ENCODE results near the gene COL1A2.

The COL1A2 gene

DNA sequence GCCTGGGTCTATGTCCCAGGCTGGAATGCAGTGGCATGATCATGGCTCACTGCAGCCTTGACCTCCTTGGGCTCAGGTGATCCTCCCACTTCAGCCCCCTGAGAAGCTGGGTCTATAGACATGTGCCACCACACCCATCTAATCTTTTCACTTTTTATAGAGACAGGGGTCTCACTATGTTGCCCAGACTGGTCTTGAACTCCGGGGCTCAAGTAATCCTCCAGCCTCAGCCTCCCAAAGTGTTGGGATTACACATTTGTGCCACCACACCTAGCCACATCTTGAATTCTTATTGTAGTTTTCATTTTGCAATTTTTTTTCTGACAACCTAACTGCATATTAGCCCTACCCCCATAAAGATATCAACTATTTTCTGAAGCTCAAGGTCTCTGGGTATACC, 18.4 kb upstream of the COL1A2 start:
- no peak overlapping the region for H3K4me3 ChIP-seq
- no peak overlapping the region for H3K27ac ChIP-seq
- H3K9me3 ChIP-seq (replicated peaks in 1 of 11) = no peaks in the 10 kb centered on the region
- peak overlapping the region in 2 of 11 experiments; percentile 39 to 53; a peak in 1 of 22 replicates for H3K4me2 ChIP-seq
- no peaks in the 10 kb centered on the region for H3K36me3 ChIP-seq
- H4K20me1 ChIP-seq = no peaks in the 10 kb centered on the region
- no peak overlapping the region for H3K9ac ChIP-seq
- peaks cover 0 to 22% (median 5%) of the 10 kb centered on the region in 10 experiments; a peak in 9 of 20 replicates for H3K4me1 ChIP-seq
- H3K27me3 ChIP-seq = no peaks in the 10 kb centered on the region
- no peak for TF ChIP-seq Cebpa-rat (IDR thresholded peaks at IDR 0.05)

DNA sequence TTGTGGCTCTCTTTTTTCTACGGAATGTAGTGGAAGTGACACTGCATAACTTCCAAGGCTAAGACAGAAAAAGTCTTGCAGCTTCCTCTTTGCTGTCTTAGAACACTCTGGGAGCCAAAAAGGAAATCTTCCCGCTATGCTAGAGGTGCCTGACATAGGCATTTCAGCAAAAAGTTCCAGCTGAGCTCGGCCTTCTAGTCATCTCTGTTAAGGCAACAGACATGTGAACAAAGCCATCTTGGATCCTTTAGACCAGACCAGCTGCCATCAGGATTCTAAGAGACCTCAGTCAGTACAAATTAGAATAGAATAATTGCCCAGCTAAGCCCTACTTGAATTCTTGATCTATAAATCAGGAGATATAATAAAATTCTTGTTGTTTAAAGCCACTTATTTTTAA, 16.3 kb upstream of the COL1A2 start:
- Histone ChIP-seq H3K4me2 (0 out of 22 replicates have a peak overlapping the region, but pooled peaks of 2 of the 11 experiments have one; percentile 2 to 17), H3K9me3 (replicated peaks in 1 of 11) (no peaks in the 10 kb centered on the region), H3K4me3 (no peak overlapping the region), H3K9ac (no peak overlapping the region), H3K27me3 (no peaks in the 10 kb centered on the region), H4K20me1 (no peaks in the 10 kb centered on the region), H3K36me3 (no peaks in the 10 kb centered on the region), H3K27ac (no peak overlapping the region), H3K4me1 (peaks cover 0 to 22% (median 5%) of the 10 kb centered on the region in 10 experiments; a peak in 9 of 20 replicates)
- TF ChIP-seq Cebpa-rat (IDR thresholded peaks at IDR 0.05) = no peak

DNA sequence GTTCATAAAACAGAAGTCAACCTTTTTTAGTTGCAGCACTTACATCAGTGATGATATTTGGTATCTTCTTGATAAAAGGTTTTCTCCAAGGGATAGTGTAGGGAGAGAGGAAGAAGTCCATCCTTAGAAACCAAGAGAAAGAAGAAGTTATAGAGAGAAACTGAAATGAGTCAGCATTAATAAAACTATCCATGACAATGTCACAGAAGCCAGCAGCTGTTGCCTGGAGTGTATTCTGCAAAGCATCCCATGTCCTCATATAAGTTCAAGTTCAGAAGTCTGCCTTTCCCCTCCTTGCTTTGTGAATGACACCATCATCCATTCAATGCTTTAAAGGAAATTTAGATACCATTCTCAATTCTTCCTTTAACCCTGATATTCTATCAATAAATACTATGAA, 14.4 kb upstream of the COL1A2 start:
- H3K27ac ChIP-seq = no peak overlapping the region
- no peak for TF ChIP-seq Cebpa-rat (IDR thresholded peaks at IDR 0.05)
- no peak overlapping the region for H3K9ac ChIP-seq
- peaks cover 0 to 22% (median 5%) of the 10 kb centered on the region in 10 experiments; a peak in 9 of 20 replicates for H3K4me1 ChIP-seq
- no peaks in the 10 kb centered on the region for H4K20me1 ChIP-seq
- no peaks in the 10 kb centered on the region for H3K36me3 ChIP-seq
- H3K4me2 ChIP-seq = no peak overlapping the region
- H3K27me3 ChIP-seq = no peaks in the 10 kb centered on the region
- H3K4me3 ChIP-seq = no peak overlapping the region
- H3K9me3 ChIP-seq (replicated peaks in 1 of 11) = no peaks in the 10 kb centered on the region

DNA sequence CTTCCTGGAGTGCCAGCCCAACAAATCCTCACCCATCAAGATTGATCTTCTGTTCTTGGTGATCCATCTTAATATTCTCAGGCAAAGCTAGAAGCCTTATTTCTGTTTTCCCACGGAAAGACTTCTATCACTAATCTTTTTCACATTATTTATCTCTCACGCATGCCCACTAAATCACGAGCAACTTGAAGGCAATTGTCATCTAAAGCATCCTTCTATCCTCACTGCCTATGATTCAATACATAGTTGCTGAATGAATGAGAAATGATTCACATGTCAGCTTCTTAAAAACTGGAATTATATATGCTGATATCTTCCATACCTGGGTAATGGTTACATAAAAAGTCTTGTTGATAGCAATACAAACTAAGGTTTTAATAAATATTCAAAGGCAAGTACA, 12.6 kb upstream of the COL1A2 start:
- H3K9ac ChIP-seq = no peak overlapping the region
- H3K4me2 ChIP-seq = no peak overlapping the region
- no peaks in the 10 kb centered on the region for H3K9me3 ChIP-seq (replicated peaks in 1 of 11)
- peaks cover 0 to 15% (median 0%) of the 10 kb centered on the region in 10 experiments; a peak in 2 of 20 replicates for H3K4me1 ChIP-seq
- H3K27me3 ChIP-seq = no peaks in the 10 kb centered on the region
- no peak for TF ChIP-seq Cebpa-rat (IDR thresholded peaks at IDR 0.05)
- no peak overlapping the region for H3K4me3 ChIP-seq
- H3K36me3 ChIP-seq = no peaks in the 10 kb centered on the region
- no peak overlapping the region for H3K27ac ChIP-seq
- H4K20me1 ChIP-seq = no peaks in the 10 kb centered on the region

DNA sequence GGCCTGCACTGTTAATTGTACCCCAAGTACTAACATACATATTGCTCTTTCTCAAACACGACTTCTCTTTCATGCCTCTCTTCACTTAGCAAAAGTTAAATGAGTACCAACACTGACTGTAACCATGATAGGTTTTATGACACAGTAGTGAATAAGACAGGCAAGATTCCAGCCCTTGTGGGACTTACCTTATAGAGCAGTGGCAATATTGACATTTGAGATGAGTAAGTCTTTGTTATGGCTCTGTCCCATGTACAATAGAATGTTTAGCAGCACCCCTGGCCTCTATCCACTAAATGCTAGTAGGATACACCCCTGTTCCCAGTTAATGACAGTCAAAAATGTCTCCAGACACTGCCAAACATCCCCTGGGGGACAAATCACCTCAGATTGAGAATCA, 11.9 kb upstream of the COL1A2 start:
- Histone ChIP-seq H3K4me2 (no peak overlapping the region), H3K27ac (no peak overlapping the region), H4K20me1 (no peaks in the 10 kb centered on the region), H3K9me3 (replicated peaks in 1 of 11) (no peaks in the 10 kb centered on the region), H3K4me3 (no peak overlapping the region), H3K27me3 (no peaks in the 10 kb centered on the region), H3K36me3 (no peaks in the 10 kb centered on the region), H3K9ac (no peak overlapping the region), H3K4me1 (peaks cover 0 to 13% (median 0%) of the 10 kb centered on the region in 10 experiments; a peak in 2 of 20 replicates)
- TF ChIP-seq Cebpa-rat (IDR thresholded peaks at IDR 0.05) = no peak

DNA sequence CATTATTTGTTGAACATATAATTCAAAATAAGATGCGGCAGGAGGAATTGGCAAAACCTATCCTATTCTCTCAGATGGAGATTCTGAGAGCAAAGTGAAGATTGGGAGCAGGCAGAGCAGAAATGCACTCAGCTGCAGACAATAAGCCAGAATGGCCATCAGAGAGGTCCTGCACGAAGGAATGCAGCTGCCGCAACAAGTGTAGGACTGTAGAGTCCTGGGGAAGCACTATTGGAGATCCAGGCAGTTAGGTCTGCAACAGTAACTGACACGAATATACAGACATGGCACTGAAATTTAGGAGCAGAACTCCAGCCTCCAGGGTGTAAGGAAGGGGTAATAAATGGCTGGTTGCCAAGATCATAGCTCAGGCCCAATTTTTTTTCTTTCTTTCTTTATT, 10.4 kb upstream of the COL1A2 start:
- no peak overlapping the region for H3K4me3 ChIP-seq

DNA sequence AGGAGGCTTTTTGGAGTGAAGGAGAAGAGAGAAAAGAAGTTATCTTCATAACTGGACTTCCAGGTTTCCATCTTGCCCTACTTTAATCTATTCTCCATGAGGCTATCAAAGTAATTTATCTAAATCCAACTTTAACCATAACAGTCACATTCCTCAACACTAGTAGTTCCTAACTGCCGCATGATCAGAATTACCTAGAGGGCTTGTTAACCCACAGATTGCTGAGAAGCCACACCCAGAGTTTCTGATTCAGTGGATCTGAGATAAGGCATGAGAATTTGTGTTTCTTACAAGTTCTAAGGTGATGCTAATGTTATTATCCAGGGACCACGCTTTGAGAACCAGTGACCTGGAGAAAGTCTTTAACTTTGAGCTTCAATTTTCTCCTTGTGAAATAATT, 8.3 kb upstream of the COL1A2 start:
- Histone ChIP-seq H3K9me3 (replicated peaks in 1 of 11) (no peaks in the 10 kb centered on the region), H3K9ac (no peak overlapping the region), H3K27me3 (no peaks in the 10 kb centered on the region), H4K20me1 (no peaks in the 10 kb centered on the region), H3K4me3 (no peak overlapping the region), H3K36me3 (no peaks in the 10 kb centered on the region), H3K4me2 (no peak overlapping the region), H3K27ac (no peak overlapping the region), H3K4me1 (no peaks in the 10 kb centered on the region)
- no peak for TF ChIP-seq Cebpa-rat (IDR thresholded peaks at IDR 0.05)

More for the DNA sequence above, 10.4 kb upstream of the COL1A2 start:
- Histone ChIP-seq H3K4me1 (peaks cover 0 to 5% (median 0%) of the 10 kb centered on the region in 10 experiments; a peak in 1 of 20 replicates), H3K9ac (no peak overlapping the region), H3K4me2 (no peak overlapping the region), H3K36me3 (no peaks in the 10 kb centered on the region), H4K20me1 (no peaks in the 10 kb centered on the region), H3K9me3 (replicated peaks in 1 of 11) (no peaks in the 10 kb centered on the region), H3K27me3 (no peaks in the 10 kb centered on the region), H3K27ac (no peak overlapping the region)
- TF ChIP-seq Cebpa-rat (IDR thresholded peaks at IDR 0.05) = no peak

DNA sequence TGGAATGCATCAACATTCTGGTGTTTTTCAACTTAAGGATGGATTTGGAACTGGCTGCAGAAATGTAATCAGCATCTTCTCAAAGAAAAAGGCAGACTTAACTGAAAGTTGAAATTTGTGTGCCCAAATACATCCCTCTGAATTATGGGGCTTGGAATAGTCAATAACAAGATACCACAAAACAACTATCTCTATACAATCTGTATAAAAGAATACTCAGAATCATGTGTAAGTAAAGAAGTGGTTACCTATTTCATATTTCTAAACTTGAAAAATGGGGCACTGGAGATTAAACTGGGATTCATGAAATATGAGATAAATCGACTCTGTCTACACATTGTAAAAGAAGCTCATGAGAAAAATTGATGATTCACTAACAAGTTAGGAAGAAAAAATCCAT, 6.2 kb upstream of the COL1A2 start:
- Histone ChIP-seq H3K9ac (no peak overlapping the region), H4K20me1 (no peaks in the 10 kb centered on the region), H3K27ac (no peak overlapping the region), H3K9me3 (replicated peaks in 1 of 11) (no peaks in the 10 kb centered on the region), H3K4me2 (no peak overlapping the region), H3K4me1 (0 out of 20 replicates have a peak, but pooled peaks cover 0 to 4% (median 0%) of the 10 kb centered on the region in 10 experiments), H3K27me3 (peaks cover 0 to 3% (median 0%) of the 10 kb centered on the region in 11 experiments; a peak in 6 of 22 replicates), H3K4me3 (no peak overlapping the region), H3K36me3 (no peaks in the 10 kb centered on the region)
- TF ChIP-seq Cebpa-rat (IDR thresholded peaks at IDR 0.05) = no peak

DNA sequence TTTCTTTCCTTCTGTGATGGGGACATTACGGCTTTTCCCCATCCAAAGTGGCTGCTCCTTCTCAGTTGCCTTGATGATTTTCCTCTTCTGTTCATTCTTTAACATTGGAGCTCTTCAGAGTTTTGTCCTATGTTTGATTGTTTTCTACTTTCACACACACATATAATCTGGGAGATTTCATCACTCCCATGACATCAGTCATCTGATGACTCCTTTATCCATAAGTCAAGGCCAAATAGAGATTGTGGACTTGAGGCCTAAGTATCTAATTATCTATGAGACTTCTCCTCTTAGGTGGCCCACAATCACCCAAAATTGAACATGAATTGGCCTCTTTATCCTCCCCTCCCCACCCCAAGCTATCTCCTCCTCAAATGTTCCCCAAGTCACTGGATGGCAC, 5.3 kb upstream of the COL1A2 start:
- no peaks in the 10 kb centered on the region for H3K9me3 ChIP-seq (replicated peaks in 1 of 11)
- H3K9ac ChIP-seq = no peak overlapping the region
- no peak overlapping the region for H3K4me3 ChIP-seq
- no peak for TF ChIP-seq Cebpa-rat (IDR thresholded peaks at IDR 0.05)
- H4K20me1 ChIP-seq = no peaks in the 10 kb centered on the region
- no peak overlapping the region for H3K27ac ChIP-seq
- 0 out of 20 replicates have a peak, but pooled peaks cover 0 to 4% (median 0%) of the 10 kb centered on the region in 10 experiments for H3K4me1 ChIP-seq
- no peaks in the 10 kb centered on the region for H3K36me3 ChIP-seq
- H3K27me3 ChIP-seq = peaks cover 0 to 10% (median 6%) of the 10 kb centered on the region in 11 experiments; a peak in 10 of 22 replicates
- no peak overlapping the region for H3K4me2 ChIP-seq

DNA sequence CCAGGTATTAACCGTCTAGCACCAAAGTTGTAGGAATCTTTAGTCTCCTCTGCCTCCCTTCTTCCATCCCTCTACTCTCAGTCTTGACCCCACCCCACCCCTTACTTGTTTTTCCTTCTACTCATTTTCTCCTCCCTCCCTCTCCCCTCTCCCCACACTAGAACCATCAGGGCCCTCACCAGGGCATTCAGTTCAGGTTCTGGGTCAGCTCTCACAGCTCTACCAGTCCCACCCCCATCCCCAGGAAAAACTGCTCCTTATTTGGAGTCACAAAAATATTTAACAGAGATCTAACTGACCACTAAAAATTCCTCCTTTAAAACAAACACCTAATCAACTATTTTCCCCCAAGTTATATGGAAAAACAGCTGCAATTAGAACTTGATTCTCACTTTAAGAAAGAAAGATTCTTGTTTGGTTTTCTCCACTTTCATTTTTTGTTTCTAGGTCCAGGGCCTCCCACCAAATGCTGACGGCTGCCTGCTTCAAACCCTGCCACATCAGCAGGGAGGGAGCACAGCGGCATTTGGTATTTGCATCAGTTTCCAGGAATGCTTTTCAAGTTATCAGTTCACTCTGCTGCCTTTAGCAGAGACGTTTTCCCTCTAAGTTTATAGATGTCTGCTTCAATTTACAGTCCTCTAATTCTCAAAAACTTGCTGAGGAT, 2.8 kb upstream of the COL1A2 start:
- peaks cover 5 to 19% (median 17%) of the 10 kb centered on the region in 11 experiments; a peak in 21 of 22 replicates for H3K27me3 ChIP-seq
- peaks cover 0 to 8% (median 0%) of the 10 kb centered on the region in 10 experiments; a peak in 3 of 20 replicates for H3K4me1 ChIP-seq
- H3K4me2 ChIP-seq = peak overlapping the region in 10 of 11 experiments; percentile 11 to 52 (median 22); a peak in 13 of 22 replicates
- no peak overlapping the region for H3K4me3 ChIP-seq
- H4K20me1 ChIP-seq = no peaks in the 10 kb centered on the region
- H3K36me3 ChIP-seq = no peaks in the 10 kb centered on the region
- H3K27ac ChIP-seq = peak overlapping the region in 2 of 11 experiments; percentile 11 to 32; a peak in 1 of 22 replicates
- no peak for TF ChIP-seq Cebpa-rat (IDR thresholded peaks at IDR 0.05)
- H3K9ac ChIP-seq = peak overlapping the region in 1 of 11 experiments; percentile 4; a peak in 2 of 22 replicates
- H3K9me3 ChIP-seq (replicated peaks in 1 of 11) = no peaks in the 10 kb centered on the region

Data from BLaER1 treated with 17β-estradiol and CSF1 and Interleukin-3, amounts not matched to agents 10 nM and 100 nM (cell line).